Effector CD4-positive, alpha-beta T cell (primary cell): Measurements from ENCODE around the gene CHRD.

ENCODE experiments used
- DNase-seq: peaks from one replicate; pipeline ENCODE4 v3.0.0-alpha.2; 2020

Gene CHRD

DNA sequence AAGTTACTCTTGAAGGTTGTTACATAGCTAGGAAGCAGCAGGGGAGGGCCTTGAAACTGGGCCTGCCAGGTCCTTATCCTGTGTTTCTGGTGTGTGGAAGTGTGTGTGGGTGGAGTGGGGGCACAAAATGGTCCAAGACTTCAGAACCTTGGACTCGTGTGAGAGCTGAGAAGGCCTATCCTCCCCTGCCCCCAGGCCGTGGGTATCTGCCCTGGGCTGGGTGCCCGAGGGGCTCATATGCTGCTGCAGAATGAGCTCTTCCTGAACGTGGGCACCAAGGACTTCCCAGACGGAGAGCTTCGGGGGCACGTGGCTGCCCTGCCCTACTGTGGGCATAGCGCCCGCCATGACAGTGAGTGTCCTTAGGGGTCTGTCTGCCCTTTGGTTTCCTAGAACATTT, 4.5 kb downstream of the CHRD start:
- no peak for DNase-seq

DNA sequence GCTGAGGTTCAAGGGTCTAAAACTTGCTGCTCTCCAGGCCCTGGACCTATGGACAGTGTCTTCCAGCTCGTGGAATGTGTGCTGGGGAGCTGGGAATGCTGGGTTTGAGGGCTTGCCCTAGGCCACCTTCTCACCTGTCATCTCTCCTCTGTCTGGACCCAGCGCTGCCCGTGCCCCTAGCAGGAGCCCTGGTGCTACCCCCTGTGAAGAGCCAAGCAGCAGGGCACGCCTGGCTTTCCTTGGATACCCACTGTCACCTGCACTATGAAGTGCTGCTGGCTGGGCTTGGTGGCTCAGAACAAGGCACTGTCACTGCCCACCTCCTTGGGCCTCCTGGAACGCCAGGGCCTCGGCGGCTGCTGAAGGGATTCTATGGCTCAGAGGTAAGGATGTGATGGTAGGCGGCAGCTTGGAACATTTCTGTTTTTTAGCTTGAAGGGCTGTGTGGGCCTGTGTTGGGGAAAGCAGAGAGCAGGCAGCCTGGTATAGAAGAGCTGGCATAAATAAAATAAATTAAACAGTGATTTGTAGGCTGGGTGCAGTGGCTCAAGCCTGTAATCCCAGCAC, 5.1 kb downstream of the CHRD start:
- DNase-seq, result no peak

- DNase-seq, result no peak
Observed at GRCh38 chr3:184386047-184386806, 6.4 kb downstream of the CHRD start.

- no peak for DNase-seq
Observed at GRCh38 chr3:184387174-184387714, 7.4 kb downstream of the CHRD start.

DNA sequence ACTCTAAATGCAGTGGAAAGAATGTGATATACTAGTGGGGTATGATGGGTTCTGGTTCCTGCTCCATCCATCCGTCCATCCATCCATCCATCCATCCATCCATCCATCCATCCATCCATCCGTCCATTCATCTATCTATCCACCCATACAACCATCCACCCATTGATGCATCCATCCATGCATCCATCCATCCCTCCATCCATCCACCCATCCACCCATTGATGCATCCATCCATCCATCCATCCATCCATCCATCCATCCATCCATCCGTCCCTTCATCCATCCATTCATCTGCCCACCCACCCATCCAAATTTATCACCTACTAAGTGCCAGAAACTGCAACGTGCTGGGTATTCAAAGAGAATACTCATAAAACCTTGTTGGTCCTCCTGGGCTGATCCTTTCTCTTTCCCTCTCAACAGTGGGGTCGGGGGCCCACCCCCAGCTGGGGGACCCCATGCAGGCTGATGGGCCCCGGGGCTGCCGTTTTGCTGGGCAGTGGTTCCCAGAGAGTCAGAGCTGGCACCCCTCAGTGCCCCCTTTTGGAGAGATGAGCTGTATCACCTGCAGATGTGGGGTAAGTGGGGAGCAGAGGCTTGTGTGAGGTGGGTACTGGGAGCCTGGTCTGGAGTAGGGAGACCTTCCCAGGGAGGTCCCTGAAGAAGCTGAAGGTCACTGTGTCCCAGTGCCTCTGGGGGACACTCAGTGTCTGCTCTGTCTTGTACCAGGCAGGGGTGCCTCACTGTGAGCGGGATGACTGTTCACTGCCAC, 8.5 kb downstream of the CHRD start:
- no peak for DNase-seq

- DNase-seq, result no peak
Observed at GRCh38 chr3:184388936-184389230, 9.0 kb downstream of the CHRD start.

DNA sequence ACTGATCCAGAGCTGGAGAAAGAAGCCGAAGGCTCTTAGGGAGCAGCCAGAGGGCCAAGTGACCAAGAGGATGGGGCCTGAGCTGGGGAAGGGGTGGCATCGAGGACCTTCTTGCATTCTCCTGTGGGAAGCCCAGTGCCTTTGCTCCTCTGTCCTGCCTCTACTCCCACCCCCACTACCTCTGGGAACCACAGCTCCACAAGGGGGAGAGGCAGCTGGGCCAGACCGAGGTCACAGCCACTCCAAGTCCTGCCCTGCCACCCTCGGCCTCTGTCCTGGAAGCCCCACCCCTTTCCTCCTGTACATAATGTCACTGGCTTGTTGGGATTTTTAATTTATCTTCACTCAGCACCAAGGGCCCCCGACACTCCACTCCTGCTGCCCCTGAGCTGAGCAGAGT, 9.5 kb downstream of the CHRD start:
- no peak for DNase-seq

- DNase-seq, result no peak
Observed at GRCh38 chr3:184389935-184390528, 10.2 kb downstream of the CHRD start.

DNA sequence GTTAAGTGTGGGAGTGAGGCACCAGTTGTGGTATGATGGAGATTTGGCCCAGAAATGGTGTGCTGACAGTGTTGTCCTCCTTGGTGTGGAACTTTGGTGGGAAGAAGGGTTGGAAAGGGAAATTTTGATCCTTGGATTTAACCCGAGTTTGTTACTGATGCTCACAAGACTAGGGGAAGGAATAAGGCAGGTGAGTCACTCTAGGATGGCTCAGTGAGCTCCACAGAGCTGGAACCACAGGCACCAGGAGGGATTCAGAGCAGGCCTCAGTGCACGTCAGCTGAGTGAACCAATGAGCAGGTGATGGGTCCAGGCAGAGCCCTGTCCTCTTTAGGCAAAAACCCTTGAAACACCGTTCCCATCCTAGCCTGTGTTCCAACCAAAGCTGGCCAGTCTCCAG, 11.4 kb downstream of the CHRD start:
- no peak for DNase-seq

DNA sequence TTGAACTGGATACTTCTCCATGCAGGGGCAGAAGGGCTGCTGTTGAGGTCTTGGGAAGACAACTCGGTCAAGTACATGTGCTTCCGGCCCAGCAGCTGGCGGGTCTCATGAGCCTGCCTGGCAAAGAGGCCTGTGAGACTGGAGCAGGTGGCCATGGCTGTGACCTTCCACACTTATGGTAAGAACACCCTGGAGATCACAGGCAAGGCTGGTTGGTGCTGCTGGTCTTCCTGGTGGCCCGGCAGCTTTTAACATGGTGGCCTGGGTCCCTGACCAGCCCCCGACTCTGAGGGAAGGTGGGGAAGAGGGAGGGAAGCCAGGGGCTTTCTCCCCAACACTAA, 15.4 kb downstream of the CHRD start:
- DNase-seq, result no peak

DNA sequence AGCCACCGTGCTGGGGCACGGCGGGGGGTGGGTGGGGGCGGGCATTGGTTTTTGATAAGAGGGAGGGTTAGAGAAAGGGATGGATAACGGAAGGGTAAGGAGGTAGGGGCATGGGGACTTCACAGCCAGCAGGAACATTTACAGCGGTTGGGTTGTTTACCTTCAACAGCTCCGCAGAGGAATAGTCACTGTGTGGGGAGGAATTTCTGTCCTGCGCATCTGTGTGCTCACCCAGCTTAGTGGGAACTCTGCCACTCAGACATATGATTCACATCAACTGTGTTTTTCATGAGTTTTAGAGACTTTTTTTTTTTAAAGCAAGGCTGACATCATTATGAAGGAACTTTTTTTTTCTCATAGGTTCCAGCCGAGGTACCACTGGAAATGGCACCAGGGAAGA, 19.6 kb downstream of the CHRD start:
- DNase-seq, result no peak

DNA sequence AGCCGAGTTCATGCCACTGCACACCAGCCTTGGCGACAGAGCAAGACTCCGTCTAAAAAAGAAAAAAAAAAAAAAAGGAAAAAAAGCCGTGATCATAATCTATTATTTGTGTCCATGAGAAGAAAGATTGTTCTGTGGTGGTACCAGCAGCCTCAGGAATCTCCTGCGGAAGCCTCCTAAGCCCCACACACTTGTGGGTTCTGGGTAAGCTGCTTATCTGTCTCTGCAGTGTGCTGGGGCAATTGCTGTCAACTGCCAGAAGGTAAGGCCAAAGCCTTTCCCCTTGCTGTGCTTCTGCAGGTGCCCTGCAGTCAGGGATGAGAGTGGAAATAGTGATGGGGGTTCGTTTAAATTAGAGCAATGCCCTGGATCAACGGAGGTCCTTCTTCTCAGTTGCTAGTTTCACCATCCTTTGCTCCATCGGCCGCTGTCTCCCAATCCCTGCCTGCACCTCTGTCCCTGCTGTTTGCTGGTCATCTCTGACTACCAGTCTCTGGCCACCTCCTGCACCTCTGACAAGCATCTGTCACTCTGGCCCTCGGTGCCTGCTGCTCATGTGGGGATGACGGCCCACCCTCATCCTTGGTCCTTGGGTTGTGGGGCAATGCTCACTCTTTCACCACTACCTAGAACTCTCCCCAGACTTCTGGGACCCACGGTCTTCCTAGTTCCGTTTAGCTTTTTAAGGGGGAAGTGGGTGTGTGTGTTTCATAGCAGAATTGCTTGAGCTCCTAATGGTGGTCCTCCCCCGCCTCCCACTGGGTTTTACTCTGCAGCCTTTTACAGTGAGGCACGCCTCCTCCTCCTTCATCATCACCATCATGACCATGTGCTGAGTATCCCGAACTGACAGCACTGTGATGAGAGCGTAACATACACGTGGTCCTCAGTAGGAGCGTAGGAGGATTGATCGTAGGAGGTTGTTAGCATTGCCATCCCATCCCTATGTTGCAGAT, 25.5 kb downstream of the CHRD start:
- no peak for DNase-seq

DNA sequence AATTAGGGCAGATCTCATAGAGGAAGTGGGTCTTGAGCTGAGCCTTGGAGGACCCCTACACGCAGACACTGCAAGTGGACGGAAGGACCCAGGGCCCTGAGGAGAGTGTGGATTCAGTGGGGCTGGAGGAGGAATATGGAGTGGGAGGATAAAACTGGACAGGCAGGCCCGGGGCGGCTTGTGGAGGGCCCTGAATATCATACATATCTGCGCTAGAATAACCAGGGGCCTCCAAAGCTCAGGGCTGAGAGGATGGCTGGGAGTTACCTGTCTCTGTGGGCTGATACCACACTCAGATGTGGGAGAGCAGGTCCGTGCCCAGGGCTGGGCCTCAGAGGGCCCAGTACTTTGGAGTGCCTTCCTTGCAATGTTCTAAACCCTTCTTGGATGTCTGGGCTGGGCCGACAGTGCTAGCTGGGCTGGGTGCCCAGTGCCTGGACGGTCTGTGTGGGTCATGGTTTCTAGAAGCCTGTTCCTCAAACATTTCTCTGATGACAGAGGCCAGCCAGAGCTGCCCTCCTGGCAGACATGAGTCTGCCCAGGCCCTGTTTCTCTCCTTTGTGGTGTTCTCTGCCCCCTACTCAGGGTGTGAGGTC, 29.6 kb downstream of the CHRD start:
- DNase-seq, result no peak

DNA sequence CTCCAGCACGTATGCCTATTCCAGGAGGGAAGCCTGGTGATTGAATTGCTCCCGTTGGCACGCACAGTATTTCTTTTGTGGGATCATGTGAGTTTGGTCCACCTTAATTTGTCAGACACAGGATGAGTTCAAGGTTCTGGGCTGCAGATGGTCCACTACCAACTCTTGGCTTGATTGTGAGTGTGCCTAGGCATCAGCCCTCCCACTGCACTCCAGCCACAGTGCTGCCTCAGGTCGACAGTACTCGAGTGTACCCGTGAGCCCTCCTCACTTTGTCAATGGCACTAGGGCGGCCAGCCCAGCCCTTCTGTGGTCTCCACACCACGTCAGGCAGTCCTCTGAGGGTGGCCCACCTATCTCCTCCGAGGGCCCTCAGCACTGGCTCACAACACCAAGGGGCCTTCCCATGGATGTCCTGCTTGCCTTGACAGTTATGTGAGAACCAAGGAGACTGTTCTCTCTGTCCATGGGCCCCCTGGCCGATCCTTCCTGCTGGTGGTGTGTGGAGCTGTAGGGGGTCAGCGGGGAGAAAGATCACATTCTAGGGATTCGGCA, 30.2 kb downstream of the CHRD start:
- no peak for DNase-seq

- no peak for DNase-seq
Observed at GRCh38 chr3:184414418-184415202, 34.8 kb downstream of the CHRD start.

DNA sequence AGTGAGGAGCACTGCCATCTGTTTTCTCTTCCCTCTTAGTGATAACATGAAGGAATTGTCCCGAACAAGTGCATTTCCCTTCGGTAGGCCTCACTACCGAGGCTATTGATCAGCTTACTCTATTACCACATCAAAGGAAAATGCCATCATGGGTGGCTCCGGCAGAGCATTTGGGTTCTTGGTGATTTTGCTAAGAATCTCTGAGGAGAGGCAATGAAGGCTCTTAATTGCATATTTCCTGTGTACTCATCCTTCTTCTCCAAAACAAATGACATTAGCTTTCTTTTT, 35.3 kb downstream of the CHRD start:
- no peak for DNase-seq

DNA sequence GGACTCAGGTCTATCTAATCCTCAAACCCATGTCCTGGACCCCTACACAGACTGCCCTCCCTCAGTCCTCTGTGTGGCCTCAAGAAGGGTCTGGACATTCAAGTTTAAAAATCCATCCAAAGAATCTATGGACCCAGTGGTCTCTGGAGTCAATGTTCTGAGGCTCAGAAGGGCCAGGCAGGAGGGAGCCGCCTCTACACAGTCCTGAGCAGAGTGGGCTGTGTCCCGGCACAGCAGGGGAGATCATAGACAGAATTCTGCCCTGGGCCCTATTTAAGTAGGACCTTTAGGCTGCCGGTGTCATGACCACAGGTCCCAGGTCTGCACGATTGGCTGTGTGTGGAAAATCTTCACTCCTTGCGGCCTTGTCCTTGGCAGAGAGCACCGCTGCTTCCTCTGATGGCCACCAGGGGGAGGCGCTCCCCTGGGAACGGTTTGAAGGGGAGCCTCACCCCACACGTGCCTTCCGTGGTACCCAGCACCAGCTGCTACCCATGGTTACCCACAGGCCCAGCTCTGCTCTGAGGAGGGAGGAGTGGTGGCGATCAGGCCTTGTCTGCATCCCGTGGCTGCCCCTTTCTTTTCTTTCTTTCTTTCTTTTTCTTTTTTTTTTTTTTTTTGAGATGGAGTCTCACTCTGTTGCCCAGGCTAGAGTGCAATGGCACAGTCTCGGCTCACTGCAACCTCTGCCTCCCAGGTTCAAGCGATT, 37.9 kb downstream of the CHRD start:
- DNase-seq, result peak; percentile 61

DNA sequence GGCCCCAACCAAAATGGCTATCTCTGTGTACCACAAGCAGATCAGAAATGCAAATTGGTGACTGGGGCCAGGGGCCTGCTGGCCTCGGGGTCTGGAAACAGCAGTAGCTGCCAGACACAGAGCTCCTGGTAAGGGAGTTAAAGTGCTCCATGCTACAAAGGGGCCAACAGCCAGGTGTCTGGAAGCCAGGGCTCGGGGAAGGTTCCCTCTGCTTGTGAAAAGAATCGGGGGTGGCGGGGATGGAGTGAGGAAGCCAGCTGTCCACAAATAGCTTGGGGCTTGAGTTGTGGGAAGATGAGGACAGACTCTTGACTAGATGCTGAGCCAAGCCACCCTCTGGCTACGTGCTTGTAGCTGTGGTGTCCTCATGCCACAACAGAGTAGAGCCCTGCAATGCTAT, 39.3 kb downstream of the CHRD start:
- DNase-seq, result no peak

GRCh38 chr3:184423561-184423960, 43.7 kb downstream of the CHRD start:
- no peak for DNase-seq

DNA sequence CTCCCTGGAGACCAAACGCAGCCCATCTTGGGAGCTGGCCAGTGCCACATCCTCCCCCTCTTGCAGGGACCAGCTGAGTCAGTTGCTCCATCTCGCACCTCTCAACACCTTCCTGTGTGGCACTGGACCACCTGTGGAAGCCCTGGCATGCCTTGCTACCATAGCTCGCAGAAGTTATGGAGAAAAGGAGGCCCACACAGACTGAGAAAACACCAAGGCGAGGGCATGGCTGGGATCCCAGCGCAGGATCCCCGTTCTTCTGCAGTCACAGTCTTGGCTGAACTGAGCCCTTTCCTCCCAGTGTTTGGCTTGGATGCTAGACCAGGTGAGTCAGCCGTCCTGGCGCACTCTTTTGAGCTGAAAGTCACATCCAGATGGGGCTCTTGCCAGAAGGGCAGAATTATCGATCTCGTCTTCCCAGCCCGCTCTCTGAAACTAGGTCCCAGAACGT, 46.9 kb downstream of the CHRD start:
- no peak for DNase-seq
